NCI-H128 (cell line): Measurements from ENCODE around the gene MYLK.
"Not testable (repeated sequence)": the region's sequence is repeated elsewhere in the genome, so short reads cannot be mapped to it uniquely, and the experiment has no call there.

Source experiments
- DNase-seq: peaks from one replicate; lab custom pipeline; 2025; ENCODE audit not compliant: unreplicated experiment; lab: John Stamatoyannopoulos, UW

The MYLK gene

DNA sequence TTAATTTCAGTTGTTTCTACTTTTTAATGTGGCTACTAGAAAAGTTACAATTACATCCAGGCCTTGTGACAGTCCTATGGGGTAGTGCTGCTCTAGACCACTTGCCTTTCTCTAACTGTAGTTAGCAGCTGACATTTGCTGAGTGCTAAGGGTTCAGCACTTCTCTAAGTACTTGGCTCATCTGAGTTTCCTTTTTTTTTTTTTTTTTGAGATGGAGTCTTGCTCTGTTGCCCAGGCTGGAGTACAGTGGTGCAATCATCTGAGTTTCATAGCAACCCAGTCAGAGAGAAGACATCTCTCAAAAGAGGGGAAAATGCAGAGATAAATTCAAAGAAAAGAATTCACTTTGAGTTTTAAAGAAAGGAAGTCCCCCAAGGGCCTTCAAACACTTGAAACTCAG is 130.8 kb downstream of the MYLK start:
- no peak for DNase-seq

DNA sequence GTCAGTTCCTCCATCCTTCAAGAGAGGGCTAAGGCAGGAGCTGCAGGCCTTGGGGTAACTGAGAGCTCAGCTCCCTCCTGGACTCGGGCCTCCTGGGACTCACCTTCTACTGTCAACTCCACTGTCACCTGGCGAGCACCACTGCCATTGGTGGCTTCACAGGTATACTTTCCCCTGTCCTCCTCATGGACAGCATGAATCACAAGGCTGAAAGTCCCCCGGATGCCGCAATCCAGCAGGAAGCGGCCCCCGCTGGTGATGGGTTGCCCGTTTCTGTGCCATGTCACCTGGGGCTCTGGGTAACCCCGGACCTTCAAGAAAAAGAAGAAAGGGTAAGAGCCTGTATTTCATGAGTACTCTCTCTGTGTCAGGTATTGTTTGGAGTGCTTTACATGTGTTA is 131.9 kb downstream of the MYLK start:
- no peak for DNase-seq

DNA sequence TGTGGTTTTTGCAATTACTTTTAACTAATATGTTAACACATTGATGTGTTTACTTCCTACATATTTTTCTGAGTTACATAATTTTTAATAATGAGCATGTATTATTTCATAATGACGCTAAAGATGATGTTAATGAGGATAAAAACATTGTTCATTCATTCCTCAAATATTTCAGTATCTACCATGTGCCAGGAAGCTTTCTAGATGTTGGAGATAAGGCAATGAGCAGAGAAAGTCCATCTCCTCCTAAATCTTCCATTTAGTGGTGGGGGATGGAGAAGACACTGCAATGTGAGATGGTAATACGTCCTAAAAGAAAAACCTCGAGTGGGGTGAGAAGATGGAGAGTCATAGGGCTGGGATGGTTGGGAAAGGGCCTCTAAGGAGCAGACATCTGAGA is 132.7 kb downstream of the MYLK start:
- no peak for DNase-seq

DNA sequence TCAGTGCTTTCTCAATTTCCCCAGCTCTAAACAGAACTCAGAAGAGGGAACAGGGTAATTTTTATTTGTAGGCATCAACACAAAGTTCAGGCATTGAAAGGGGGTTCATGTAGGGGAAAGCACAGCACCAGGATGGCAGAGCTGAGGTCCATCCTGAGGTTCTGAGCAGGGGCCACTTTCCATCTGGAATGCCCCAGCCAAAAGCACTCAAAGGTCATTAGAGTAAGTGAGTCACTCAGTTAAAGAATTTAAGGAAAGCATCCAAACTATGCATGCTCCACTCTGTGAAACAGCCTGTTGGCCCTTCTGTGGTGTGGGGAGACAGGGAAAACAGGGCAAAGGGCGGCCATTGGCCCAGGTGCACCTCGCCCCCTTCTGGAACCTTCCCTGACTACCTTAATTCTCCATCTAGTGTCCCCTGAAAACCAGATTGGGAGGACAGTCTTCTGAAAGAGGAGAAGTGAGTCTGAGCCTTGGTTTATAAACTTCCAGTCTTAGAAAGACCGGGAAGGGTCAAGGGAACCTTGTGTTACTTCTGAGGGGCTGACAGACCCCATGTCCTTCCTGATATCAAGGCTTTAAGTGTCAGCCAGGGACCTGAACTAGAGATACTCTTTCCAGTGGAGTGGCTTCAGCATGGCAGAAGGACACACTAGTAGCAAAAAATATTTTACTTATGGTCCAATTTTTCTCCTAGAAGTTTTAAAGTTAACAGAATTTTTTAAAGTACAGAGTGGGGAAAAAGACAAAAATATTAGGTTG is 133.3 kb downstream of the MYLK start:
- DNase-seq, result no peak

DNA sequence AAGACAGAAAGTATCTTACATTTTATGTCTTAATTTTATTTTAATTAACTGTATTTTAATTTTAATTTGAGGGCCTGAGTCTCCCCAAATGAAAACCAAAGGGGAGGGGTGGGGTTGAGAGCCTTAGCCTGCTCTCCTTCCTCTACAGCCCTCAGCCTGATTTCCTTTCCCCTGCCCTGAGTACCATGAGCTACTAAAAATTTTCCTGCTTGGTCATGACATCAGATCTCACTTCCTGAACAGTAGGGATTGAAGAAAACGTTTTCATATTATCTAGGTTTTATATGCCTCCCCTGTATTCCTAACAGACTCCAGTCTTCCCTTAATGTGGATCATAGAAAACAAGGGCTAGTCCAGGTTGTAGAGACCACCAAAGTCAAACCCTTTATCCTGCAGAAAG is 133.9 kb downstream of the MYLK start:
- DNase-seq, result no peak

DNA sequence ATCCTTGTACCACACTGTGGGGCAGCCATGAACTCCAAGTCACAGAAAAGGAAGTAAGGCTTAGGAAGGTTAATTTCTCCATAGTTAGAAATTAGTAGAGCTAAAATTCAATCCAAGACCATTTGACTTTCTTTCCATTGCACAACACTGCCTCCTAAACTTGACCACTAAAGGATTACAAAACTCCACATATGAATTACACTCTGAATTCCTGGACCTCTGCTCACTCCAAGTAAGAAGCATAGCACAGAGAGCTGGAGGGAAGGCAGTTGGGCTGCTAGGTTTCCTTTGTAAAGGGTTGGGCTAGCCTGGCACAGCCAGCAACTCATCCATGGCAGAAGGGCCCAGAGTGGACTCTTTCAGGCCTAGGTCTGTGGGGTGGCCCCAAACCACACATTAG is 134.4 kb downstream of the MYLK start:
- no peak for DNase-seq

DNA sequence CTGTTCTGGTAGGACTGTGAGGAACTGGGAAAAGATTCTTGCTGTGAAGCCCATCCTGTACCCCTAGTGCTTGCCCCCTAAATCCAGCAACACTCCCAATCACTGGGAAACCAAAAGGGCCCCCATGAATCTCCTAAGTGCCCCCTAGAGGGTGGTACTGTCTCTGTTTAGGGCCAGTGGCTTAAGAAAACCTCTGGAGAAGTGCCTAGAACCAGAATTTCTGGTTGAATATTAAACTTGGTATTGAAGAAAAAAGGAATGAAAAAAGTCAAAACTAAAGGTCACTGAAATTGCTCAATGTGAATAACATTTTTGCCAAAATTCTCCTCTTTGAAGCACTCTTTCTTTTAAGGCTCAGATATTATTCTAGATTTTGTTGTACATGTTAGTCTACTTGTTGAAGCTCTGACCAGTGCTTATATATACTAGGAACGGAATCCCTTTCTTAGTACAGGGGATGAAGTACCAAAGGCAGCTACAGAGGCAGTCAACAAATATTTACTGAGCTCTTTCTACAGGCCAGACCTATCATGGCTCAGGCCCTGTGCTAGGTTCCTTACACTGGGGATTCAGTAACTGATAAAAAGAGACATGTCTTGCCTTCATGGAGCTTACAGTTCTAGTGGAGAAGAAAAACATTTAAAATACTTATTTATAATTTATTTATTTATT is 138.8 kb downstream of the MYLK start:
- no peak for DNase-seq

DNA sequence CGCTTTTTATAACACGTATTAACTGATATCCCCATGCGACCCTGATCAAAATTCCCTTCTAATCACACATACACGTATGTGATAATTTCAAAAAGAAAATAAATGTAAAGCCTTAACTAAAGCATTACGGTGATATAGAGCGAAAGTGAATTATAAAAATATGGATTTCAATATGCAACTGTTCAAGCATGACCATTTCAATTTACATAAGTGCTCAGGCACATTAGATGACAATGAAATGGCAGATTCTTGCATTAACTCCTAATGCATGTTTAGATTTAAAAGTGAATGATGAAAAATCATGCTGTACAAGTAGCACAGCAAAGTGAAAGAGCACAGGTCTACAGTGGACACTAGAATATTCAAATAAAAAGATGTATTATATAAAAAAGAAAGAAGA is 140.1 kb downstream of the MYLK start:
- DNase-seq, result no peak

DNA sequence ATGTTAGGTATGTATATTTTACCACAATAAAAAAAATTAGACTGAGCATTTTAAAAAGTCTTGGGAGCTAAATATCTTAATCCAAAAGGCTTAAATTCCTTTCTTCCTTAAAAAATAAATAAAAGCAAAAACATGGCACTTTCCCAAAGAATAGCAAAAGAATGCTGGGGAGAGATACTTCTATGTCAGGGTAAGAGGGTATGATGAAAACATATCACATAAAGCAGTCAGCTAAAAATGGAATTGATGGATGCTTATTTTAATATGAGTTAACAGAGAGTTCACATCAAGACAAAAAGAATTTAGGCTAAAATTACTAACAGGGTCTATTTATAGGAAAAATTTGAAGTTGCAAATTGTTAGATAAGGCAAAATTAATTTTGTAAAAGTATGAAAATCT is 141.0 kb downstream of the MYLK start:
- DNase-seq, result no peak

DNA sequence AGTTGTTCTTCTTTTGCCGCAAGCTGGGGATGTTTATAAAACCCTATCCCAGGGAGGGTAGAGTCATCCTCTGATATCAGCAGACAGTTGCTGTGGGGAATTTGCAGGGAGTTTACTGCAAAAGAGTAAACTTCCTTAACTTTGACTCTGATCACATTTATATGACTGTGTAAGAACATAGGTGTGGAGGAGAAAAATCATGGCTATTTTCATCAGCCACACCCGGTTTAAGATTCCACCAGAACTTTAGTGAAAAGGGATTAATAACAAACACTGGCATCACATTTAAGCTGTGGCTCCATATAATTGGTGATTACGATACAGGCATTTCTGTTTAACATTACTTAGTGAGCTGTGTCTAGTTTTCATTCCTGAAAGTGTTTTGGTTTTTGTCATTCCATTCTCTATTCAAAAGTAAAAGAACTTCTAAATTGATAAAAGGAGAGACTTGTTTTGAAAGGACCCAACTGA is 143.1 kb downstream of the MYLK start:
- DNase-seq, result no peak

DNA sequence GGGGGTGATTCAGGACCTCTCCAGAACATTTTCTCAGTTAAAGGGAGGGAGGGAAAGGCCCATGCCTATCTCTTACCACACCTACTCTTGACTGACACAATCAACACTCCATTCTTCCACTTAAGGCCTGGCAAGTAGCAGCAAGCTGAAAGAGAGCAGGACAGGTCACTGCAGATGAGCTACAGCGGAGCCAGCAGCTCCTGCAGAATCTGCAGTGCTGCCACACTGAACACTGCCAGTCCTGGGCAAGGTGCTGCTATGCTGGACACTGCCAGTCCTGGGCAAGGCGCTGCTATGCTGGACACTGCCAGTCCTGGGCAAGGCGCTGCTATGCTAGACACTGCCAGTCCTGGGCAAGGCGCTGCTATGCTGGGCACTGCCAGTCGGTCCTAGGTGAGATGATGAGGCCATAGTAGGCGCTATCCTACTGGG is 143.7 kb downstream of the MYLK start:
- no peak for DNase-seq

DNA sequence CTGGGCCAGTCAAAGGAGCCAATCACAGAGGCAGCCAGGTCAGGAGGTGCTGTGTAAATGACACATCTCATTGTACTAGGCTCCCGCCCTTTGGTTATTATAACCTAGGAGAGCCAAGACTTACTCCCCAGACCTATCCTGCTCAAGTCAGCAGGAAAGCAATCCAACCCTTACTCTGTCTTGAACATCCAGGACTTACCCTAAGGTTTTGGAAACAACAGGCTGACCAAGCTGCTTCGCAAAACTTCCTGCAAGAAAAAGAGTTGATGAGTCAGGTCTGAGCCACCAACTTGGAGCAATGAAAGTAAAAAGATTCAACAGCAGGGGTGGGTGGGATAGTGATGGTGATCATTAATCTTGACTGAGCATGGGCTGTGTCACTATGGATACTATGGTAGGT is 144.4 kb downstream of the MYLK start:
- no peak for DNase-seq

DNA sequence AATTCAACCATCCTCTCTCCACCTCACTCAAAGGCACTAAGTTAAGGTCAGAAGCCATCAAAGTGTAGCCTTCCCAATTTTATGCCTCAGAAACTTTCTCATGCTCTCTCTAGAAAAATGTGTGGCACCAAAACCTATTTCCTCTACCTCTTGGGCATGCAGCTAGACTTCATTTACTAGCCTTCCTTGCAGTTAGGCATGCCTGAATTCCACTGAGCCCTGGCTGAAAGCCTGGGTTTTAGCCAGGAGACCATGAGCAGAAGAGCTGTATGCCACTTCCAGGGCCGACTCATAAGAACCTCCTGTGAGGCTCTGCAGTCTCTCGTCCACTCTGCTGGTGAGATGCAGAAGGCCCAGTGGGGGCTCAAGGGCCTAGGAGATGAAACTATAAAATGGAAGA is 145.0 kb downstream of the MYLK start:
- no peak for DNase-seq

DNA sequence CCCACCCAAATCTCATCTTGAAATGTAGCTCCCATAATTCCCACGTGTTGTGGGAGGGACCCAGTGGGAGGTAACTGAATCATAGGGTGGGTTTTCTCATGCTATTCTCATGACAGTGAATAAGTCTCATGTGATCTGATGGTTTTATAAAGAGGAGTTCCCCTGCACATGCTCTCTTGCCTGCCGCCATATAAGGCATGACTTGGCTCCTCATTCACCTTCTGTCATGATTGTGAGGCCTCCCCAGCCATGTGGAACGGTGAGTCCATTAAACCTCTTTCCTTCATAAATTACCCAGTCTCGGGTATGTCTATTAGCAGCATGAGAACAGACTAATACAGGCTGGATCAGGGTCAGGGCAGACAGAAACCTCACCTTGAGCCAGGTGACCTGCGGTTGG is 145.6 kb downstream of the MYLK start:
- DNase-seq, result not testable (repeated sequence)

DNA sequence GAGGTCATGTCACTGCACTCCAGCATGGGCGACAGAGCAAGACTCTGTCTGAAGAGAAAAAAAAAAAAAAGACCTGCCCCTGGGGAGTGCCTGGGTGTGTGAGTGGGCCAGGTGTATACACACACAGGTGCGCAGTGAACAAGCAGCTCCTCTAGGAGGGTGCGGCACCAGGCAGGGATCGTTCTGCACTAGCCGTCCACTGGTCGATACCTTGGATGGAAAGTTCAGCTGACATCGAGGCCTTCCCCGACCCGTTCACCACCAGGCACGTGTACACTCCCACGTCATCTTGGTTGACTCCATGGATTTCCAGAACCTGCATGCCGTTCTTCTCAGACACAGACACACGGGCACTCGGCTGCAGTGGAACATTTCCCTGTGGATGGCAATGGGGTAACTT is 147.0 kb downstream of the MYLK start:
- DNase-seq, result no peak

DNA sequence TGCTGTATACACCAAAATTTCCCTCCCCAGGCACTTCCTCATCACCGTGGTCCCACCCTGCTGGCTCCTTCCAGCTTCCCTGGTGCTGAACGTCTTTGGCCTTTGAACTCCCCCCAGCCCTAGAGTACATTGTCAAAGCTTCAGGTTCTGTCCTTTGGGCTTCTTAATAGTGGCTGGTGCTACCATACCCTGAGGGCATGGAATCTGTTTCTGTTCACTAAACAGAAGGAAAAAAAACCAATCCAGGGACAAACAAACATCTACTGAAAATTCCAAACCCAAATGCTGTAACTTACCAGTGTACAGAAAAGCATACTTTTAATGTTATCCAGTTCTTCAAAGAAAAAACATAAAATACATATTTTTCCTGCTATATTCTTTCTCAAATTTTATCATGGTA is 148.7 kb downstream of the MYLK start:
- no peak for DNase-seq

DNA sequence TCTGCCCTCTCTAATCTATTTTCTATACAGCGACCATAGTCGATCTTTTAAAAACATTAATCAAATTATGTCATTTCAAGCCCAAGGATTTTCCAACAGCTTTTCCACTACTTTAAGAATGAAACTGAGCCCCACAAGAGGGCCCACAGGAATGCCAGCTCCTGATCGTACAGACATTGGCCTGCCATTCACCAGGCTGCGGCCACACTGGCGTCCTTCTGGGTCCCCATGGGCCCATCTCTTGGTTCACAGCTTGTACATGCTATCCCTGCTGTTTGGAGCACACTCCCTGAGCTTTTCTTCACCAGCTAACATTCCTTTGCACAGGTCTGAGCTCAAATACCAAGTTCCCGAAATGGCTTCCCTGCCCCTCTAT is 149.6 kb downstream of the MYLK start:
- no peak for DNase-seq

DNA sequence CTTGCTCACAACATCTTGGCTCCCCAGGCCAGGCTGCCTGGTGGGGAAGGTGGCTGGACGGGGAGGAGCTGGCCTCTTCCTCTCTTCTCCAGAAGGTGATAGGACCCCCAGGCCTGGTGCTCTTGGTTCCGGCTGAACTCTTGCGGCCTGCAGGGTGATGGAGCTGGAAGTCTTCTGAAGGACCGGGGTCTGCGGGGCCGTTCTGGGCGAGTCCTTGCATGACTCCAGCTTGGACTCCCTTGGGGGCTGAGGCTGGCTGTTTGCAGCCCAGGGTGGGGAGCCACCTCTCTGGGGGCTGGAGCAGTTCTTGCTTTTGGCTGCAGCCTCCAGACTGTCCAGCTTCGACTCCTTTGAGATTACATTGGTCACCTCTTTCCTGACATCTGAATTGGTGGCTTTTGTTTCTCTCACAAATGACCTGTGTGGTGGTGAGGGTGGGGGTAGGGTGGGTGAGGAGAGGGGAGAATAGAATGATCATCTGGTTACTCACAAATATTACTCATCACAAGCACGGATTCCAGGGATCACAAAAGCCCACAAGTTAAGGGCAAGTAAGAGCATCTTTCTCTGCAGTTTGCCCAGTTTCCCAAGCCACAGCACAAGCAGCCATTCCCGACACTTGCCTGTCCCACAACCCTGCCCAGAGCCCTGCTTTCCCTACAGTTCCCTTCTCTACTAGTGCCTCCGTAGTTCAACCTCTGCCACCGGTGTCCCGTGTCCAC is 150.2 kb downstream of the MYLK start:
- DNase-seq, result no peak

DNA sequence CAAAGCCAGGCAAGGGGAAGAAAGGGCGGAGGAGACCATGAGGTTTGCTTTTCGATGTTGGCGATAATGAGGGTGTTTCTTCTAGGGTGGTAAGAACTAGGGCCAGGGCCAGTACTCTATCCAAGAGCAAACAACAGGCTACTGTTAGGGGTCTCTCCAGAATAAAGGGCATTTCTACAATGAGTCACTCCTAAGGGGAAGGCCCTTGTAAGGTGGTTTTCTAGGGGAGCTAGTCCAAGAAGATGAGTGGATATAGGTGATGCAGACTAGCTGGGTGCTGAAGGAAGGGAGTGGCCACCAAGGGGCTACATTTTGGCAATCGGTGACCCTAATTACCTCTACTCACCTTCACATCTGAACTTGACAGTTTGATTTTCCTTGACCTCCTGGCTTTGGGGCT is 150.8 kb downstream of the MYLK start:
- DNase-seq, result no peak

DNA sequence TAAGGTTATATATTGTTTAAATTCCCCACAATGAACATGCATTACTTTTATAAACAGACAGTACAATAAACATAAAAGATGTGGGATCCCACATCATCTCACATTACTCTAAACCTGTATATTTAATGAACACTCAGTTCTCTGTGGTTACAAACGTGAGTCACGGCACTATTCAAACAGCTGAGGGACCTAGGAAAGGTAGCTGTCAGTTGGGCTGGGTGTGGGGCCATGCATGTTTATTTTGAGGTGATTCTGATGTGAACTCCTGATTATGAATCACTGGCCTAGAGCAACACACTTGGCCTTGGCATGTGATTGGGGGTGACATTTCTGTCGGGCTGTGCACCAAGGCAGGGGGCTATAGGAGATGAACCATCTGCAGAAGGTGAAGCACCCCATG is 151.7 kb downstream of the MYLK start:
- no peak for DNase-seq

DNA sequence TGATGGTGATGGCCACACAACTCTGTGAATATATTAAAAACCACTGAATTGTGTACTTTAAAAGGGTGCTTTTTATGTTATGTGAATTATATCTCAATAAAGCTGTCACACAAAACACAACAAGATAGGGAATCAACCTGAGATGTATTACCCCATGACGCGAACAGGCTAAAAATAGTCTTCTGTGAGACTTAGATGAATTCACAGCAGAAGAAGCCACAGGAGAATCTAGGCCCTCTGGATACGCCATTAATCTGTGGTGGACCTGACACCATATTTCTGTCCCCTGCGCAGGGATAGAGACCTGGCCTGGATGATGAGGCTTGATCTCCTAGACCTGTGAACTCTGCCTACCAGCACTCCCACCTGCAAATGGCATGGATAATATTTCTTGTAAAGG is 153.3 kb downstream of the MYLK start:
- no peak for DNase-seq

DNA sequence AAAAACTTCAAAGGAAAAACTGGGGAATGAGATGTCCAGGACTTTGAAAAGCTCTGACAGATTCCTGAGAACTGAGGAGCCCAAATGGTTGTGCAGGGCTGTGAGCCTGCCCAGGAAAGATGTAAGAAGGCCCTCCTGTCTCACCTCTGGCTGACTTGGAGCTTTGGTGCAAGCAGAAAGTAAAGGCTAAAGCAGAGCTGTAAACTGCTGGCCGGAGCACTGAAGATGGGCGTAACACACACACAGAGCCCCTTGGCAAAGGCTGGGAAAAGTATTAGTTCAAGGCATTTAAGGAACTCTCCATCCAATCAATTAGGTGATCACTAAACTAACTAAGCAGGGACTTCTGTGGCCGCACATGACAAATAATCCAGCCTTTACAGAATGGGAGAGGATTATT is 155.1 kb downstream of the MYLK start:
- no peak for DNase-seq
